BLaER1 (cell line): Measurements from ENCODE around the gene VSIG10L2.

ENCODE experiments used
- H3K27ac ChIP-seq: shearing (Covaris generic); formaldehyde crosslinking; 2 replicates; pipeline ENCODE4 v1.8.1; 2022
- H3K27me3 ChIP-seq: shearing (Covaris generic); formaldehyde crosslinking; 2 replicates; pipeline ENCODE4 v1.8.1; 2022
- H3K36me3 ChIP-seq: shearing (Covaris generic); formaldehyde crosslinking; 2 replicates; pipeline ENCODE4 v1.8.1; 2022
- H3K4me1 ChIP-seq: shearing (Covaris generic); formaldehyde crosslinking; 2 replicates; pipeline ENCODE4 v1.8.1; 2022
- H3K4me2 ChIP-seq: shearing (Covaris generic); formaldehyde crosslinking; 2 replicates; pipeline ENCODE4 v1.8.1; 2022
- H3K4me3 ChIP-seq: shearing (Covaris generic); formaldehyde crosslinking; 2 replicates; pipeline ENCODE4 v1.8.1; 2022
- H3K9ac ChIP-seq: shearing (Covaris generic); formaldehyde crosslinking; 2 replicates; pipeline ENCODE4 v1.8.1; 2022
- H3K9me3 ChIP-seq: shearing (Covaris generic); formaldehyde crosslinking; 2 replicates; pipeline ENCODE4 v1.8.1; 2022
- H4K20me1 ChIP-seq: shearing (Covaris generic); formaldehyde crosslinking; 2 replicates; pipeline ENCODE4 v1.8.1; 2022
- Cebpa-rat ChIP-seq: shearing (Covaris generic); IDR thresholded peaks from 2 replicates; pipeline ENCODE4 v1.8.1; 2022

The VSIG10L2 gene

GRCh38 chr11:125958872-125959400, 13.1 kb downstream of the VSIG10L2 start:
- H3K9ac ChIP-seq: no peak overlapping the region
- no peak for TF ChIP-seq Cebpa-rat

DNA sequence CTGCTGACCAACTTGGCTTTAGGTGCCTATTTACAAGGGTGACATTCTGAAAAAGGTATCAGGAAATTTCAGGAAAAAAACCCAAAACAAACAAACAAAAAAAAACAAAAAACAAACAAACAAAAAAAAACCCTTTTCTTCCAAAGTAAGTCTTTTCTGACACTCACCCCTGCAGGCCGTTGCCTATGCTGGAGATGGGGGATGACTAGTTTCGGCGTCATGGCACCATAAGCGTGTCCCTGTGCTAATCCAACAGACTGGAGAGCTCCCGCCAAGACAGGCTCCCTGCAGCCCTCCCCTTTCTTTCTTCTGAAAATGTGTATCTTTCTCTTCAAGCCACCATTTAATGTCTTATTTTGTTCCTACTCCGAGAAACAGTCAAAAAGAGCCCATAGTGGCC, 13.7 kb downstream of the VSIG10L2 start:
- H3K4me2 ChIP-seq: no peak overlapping the region
- no peaks in the 10 kb centered on the region for H3K27me3 ChIP-seq
- no peak overlapping the region for H3K27ac ChIP-seq
- H3K9ac ChIP-seq: no peak overlapping the region
- H3K9me3 ChIP-seq: peaks cover 13% of the 10 kb centered on the region
- no peak overlapping the region for H3K4me3 ChIP-seq
- peaks cover 10% of the 10 kb centered on the region; the same call in 1 of the 2 replicates for H3K36me3 ChIP-seq
- no peaks in the 10 kb centered on the region for H3K4me1 ChIP-seq
- no peak for TF ChIP-seq Cebpa-rat
- H4K20me1 ChIP-seq: no peaks in the 10 kb centered on the region

More at GRCh38 chr11:125958872-125959400, 13.1 kb downstream of the VSIG10L2 start:
- H3K36me3 ChIP-seq: peaks cover 10% of the 10 kb centered on the region; the same call in 1 of the 2 replicates
- H3K27me3 ChIP-seq: no peaks in the 10 kb centered on the region
- no peaks in the 10 kb centered on the region for H3K4me1 ChIP-seq
- H3K4me2 ChIP-seq: no peak overlapping the region
- no peak overlapping the region for H3K27ac ChIP-seq
- H3K9me3 ChIP-seq: peaks cover 13% of the 10 kb centered on the region
- no peak overlapping the region for H3K4me3 ChIP-seq
- no peaks in the 10 kb centered on the region for H4K20me1 ChIP-seq

- no peak overlapping the region for H3K4me3 ChIP-seq
- no peak overlapping the region for H3K27ac ChIP-seq
- no peak overlapping the region for H3K4me2 ChIP-seq
- H3K36me3 ChIP-seq: peaks cover 10% of the 10 kb centered on the region; the same call in 1 of the 2 replicates
- H3K4me1 ChIP-seq: no peaks in the 10 kb centered on the region
- H3K27me3 ChIP-seq: no peaks in the 10 kb centered on the region
- H3K9ac ChIP-seq: no peak overlapping the region
- TF ChIP-seq Cebpa-rat: no peak
- no peaks in the 10 kb centered on the region for H4K20me1 ChIP-seq
- peaks cover 13% of the 10 kb centered on the region for H3K9me3 ChIP-seq
Measured at GRCh38 chr11:125959931-125960330, 14.1 kb downstream of the VSIG10L2 start.

DNA sequence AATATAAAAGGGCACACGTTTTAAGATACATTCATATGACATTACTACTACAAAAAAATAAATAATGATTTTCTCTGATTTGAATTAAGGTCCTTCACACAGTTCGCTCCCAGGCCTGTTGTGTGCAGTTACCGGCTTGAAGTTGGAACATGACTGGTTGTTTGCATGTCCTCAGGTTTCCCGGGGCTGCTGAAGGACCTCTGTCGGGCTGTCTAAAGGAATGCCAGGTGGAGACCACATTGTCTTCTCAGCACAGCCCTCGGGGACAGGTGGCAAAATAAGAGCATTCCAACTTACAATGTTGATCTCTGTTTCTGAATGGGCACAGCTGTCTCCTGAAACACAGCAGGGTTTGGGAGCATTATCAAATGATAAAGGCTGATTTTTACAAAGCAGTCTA, 14.9 kb downstream of the VSIG10L2 start:
- Histone ChIP-seq H3K27me3 (no peaks in the 10 kb centered on the region), H3K4me3 (no peak overlapping the region)
- TF ChIP-seq Cebpa-rat: no peak

DNA sequence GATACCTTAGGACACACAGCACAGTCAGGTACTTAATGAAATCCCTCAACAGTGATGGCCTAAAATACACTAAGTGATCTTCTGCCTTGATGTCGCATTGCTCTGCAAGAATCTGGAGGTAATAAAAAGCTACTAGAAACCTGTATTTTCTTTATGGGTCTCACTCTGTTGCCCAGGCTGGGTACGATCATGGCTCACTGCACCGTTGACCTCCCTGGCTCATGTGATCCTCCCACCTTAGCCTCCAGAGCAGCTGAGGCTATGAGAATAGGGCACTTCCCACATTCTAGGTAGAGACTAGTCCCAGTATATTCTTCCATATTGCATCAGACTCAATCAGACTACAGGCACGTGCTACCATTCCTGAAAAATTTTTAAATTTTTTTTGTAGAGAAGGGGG, 21.7 kb downstream of the VSIG10L2 start:
- no peak for TF ChIP-seq Cebpa-rat
- Histone ChIP-seq H3K4me2 (no peak overlapping the region), H3K27ac (no peak overlapping the region)

More for the DNA sequence above, 14.9 kb downstream of the VSIG10L2 start:
- H3K4me2 ChIP-seq: no peak overlapping the region
- H3K4me1 ChIP-seq: no peaks in the 10 kb centered on the region
- peaks cover 13% of the 10 kb centered on the region for H3K9me3 ChIP-seq
- no peaks in the 10 kb centered on the region for H4K20me1 ChIP-seq
- H3K9ac ChIP-seq: no peak overlapping the region
- no peak overlapping the region for H3K27ac ChIP-seq
- peaks cover 10% of the 10 kb centered on the region; the same call in 1 of the 2 replicates for H3K36me3 ChIP-seq

DNA sequence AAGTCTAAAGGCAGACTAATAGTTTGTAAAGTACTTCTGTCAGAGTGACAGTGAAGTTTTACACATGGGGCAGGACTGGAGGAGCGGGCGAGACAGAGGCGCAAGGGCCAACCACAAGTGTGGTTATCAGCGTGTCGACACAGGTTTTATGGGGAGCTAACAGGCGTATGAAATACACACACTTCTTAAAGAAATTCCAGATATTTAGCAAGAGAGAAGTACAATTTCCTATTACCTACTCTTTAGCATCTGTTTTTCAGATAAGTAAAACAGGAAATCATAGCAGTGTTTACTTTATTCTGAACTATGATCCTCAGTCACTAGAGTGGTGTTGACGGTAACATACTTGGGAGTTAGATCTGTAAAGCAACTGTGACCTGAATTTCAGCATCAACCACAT, 22.5 kb downstream of the VSIG10L2 start:
- H3K36me3 ChIP-seq: no peaks in the 10 kb centered on the region
- H3K4me1 ChIP-seq: no peaks in the 10 kb centered on the region
- TF ChIP-seq Cebpa-rat: no peak
- H3K4me3 ChIP-seq: no peak overlapping the region
- peaks cover under 1% of the 10 kb centered on the region; the same call in 1 of the 2 replicates for H3K9me3 ChIP-seq
- H4K20me1 ChIP-seq: no peaks in the 10 kb centered on the region
- no peaks in the 10 kb centered on the region for H3K27me3 ChIP-seq
- H3K9ac ChIP-seq: no peak overlapping the region
- H3K4me2 ChIP-seq: no peak overlapping the region
- H3K27ac ChIP-seq: no peak overlapping the region

More for the DNA sequence above, 21.7 kb downstream of the VSIG10L2 start:
- Histone ChIP-seq H3K9me3 (peaks cover 9% of the 10 kb centered on the region), H3K36me3 (no peaks in the 10 kb centered on the region), H3K27me3 (no peaks in the 10 kb centered on the region), H3K9ac (no peak overlapping the region), H3K4me1 (no peaks in the 10 kb centered on the region), H3K4me3 (no peak overlapping the region), H4K20me1 (no peaks in the 10 kb centered on the region)

DNA sequence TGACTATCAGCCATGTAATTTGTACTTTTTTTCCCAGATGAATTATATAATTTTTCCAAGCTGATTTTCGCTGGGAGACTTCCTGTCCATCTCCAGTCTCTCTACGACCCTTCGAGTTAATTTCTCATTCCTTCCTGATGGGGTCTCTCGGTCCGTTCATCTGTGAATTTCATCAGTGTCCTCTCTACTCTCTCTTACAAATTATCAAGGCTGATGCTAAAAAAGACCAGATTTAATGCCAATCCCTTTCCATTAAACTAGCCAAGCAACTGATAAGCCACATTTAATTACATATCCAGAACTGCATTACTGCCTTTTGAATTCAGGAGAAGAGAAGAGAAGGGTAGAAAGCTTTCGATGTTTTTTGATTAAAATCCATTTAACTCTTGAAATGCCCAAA, 25.8 kb downstream of the VSIG10L2 start:
- no peaks in the 10 kb centered on the region for H4K20me1 ChIP-seq
- H3K4me2 ChIP-seq: no peak overlapping the region
- no peaks in the 10 kb centered on the region for H3K27me3 ChIP-seq
- TF ChIP-seq Cebpa-rat: no peak
- no peak overlapping the region for H3K9ac ChIP-seq
- no peaks in the 10 kb centered on the region for H3K36me3 ChIP-seq
- no peaks in the 10 kb centered on the region for H3K4me1 ChIP-seq
- H3K4me3 ChIP-seq: no peak overlapping the region
- no peaks in the 10 kb centered on the region for H3K9me3 ChIP-seq
- no peak overlapping the region for H3K27ac ChIP-seq

DNA sequence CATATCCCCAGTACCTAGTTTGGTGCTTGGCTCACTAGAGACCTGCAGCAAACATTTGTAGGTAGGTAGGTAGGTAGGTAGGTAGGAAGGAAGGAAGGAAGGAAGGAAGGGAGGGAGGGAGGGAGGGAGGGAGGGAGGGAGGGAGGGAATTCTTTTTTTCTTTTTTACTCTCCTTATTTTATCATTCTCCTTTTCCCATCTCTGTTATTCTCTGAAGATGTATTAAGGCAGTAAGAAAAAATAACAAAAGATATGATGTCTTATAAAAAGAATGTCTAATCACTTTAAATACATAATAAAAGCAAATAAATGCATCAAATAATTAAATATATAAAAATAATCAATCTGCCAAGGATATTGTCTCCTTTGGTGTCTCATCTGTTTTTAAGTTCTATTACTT, 28.4 kb downstream of the VSIG10L2 start:
- Histone ChIP-seq H4K20me1 (no peaks in the 10 kb centered on the region), H3K9me3 (no peaks in the 10 kb centered on the region), H3K36me3 (no peaks in the 10 kb centered on the region), H3K27me3 (no peaks in the 10 kb centered on the region), H3K9ac (no peak overlapping the region), H3K4me1 (no peaks in the 10 kb centered on the region), H3K4me3 (no peak overlapping the region), H3K27ac (no peak overlapping the region), H3K4me2 (no peak overlapping the region)
- no peak for TF ChIP-seq Cebpa-rat

GRCh38 chr11:125975634-125976033, 29.8 kb downstream of the VSIG10L2 start:
- no peak overlapping the region for H3K4me2 ChIP-seq
- H3K36me3 ChIP-seq: no peaks in the 10 kb centered on the region
- no peaks in the 10 kb centered on the region for H4K20me1 ChIP-seq
- H3K27ac ChIP-seq: no peak overlapping the region
- H3K9me3 ChIP-seq: no peaks in the 10 kb centered on the region
- no peak overlapping the region for H3K4me3 ChIP-seq
- H3K9ac ChIP-seq: no peak overlapping the region
- H3K4me1 ChIP-seq: no peaks in the 10 kb centered on the region
- H3K27me3 ChIP-seq: no peaks in the 10 kb centered on the region
- no peak for TF ChIP-seq Cebpa-rat

GRCh38 chr11:125976156-125976555, 30.3 kb downstream of the VSIG10L2 start:
- H3K27me3 ChIP-seq: no peaks in the 10 kb centered on the region
- H3K4me1 ChIP-seq: no peaks in the 10 kb centered on the region
- no peak overlapping the region for H3K9ac ChIP-seq
- no peaks in the 10 kb centered on the region for H4K20me1 ChIP-seq
- H3K27ac ChIP-seq: no peak overlapping the region
- TF ChIP-seq Cebpa-rat: no peak
- H3K4me3 ChIP-seq: no peak overlapping the region
- no peaks in the 10 kb centered on the region for H3K9me3 ChIP-seq
- H3K36me3 ChIP-seq: no peaks in the 10 kb centered on the region
- no peak overlapping the region for H3K4me2 ChIP-seq

GRCh38 chr11:125977333-125977732, 31.5 kb downstream of the VSIG10L2 start:
- Histone ChIP-seq H3K4me3 (no peak overlapping the region), H3K4me2 (no peak overlapping the region), H3K27me3 (no peaks in the 10 kb centered on the region), H3K9me3 (no peaks in the 10 kb centered on the region), H3K27ac (no peak overlapping the region), H4K20me1 (no peaks in the 10 kb centered on the region), H3K4me1 (no peaks in the 10 kb centered on the region), H3K36me3 (no peaks in the 10 kb centered on the region), H3K9ac (no peak overlapping the region)
- TF ChIP-seq Cebpa-rat: no peak
